ENCODE measurements around the gene XAF1. TPM values are rescaled to one million over a fixed set of nuclear protein-coding genes. Genes with fewer than 3 reads are reported as not detected.
A peak's percentile ranks its signal among the peaks of the same experiment; 100 is the strongest.

The XAF1 gene
- total and polyA plus RNA-seq, 12 donors = 12.7 to 73.4 (median 21.1) TPM

GRCh38 chr17:6710317-6710716 lies 45.5 kb upstream of the XAF1 start:
- WGBS, 4 donors = 79 to 92% (median 89%) methylated on average over 11 of the region's 11 CpGs
- intact Hi-C loops (cut with DNase I) = no loop called here
- Histone ChIP-seq H3K27me3 (peaks cover 29% of the 10 kb centered on the region), H3K4me1 (replicated peaks in 1 of 2) (peaks cover 0 to 9% of the 10 kb centered on the region in 2 donors), H3K9me3 (replicated peaks in 1 of 3) (no peaks in the 10 kb centered on the region), H3K36me3 (replicated peaks in 1 of 2) (no peaks in the 10 kb centered on the region), H3K27ac (no peak overlapping the region), H3K4me3 (no peak overlapping the region)
- DNase-seq = peak in 1 of 7 donors; percentile 38
- TF ChIP-seq POLR2A (IDR thresholded peaks at IDR 0.05) (no peak), CTCF (IDR thresholded peaks at IDR 0.05) (no peak)

DNA sequence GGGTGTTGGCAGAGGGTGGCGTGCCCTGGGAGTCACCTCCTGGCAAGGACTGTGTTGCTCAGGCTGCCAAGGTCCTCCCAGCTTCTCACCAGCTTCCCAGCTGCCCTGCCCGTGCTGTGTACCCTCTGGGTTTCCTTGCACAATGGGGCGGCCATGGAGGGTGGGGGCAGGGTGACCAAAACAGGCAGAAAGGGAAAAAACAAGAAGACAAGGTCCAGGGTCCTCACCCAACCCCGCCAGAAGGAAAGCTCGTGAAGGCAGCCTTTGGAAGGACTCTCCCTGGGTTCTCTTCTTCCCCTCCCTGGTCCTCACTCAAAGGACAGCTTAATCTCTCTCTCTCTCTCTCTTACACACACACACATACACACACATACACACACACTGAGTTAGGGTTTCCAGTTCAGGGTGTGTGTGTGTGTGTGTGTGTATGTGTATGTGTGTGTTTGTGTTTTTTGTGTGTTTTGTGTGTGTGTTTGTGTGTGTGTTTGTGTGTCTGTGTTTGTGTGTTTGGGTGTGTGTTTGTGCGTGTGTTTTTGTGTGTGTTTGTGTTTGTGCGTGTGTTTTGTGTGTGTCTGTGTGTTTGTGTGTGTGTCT lies 44.7 kb upstream of the XAF1 start:
- H3K27ac ChIP-seq = no peak overlapping the region
- DNase-seq = peak; percentile 47 to 83 (median 69)
- H3K9me3 ChIP-seq (replicated peaks in 1 of 3) = no peaks in the 10 kb centered on the region
- no peaks in the 10 kb centered on the region for H3K36me3 ChIP-seq (replicated peaks in 1 of 2)
- peaks cover 0 to 9% of the 10 kb centered on the region in 2 donors for H3K4me1 ChIP-seq (replicated peaks in 1 of 2)
- 50 to 59% (median 51%) methylated on average over 7 of the region's 7 CpGs for WGBS, 4 donors
- no peak overlapping the region for H3K4me3 ChIP-seq
- peaks cover 29% of the 10 kb centered on the region for H3K27me3 ChIP-seq
- TF ChIP-seq POLR2A (IDR thresholded peaks at IDR 0.05) = no peak
- TF ChIP-seq CTCF (IDR thresholded peaks at IDR 0.05) = no peak
- intact Hi-C loops (cut with DNase I) = no loop called here

GRCh38 chr17:6711681-6712057 lies 44.2 kb upstream of the XAF1 start:
- Histone ChIP-seq H3K27ac (no peak overlapping the region), H3K4me3 (no peak overlapping the region), H3K36me3 (replicated peaks in 1 of 2) (no peaks in the 10 kb centered on the region), H3K9me3 (replicated peaks in 1 of 3) (no peaks in the 10 kb centered on the region), H3K4me1 (replicated peaks in 1 of 2) (peaks cover 0 to 9% of the 10 kb centered on the region in 2 donors), H3K27me3 (peaks cover 29% of the 10 kb centered on the region)
- no peak for TF ChIP-seq CTCF (IDR thresholded peaks at IDR 0.05)
- intact Hi-C loops (cut with DNase I) = no loop called here
- 18 to 53% (median 30%) methylated on average over 2 of the region's 2 CpGs for WGBS, 4 donors
- peak in 1 of 7 donors; percentile 18 for DNase-seq

- no peak overlapping the region for H3K27ac ChIP-seq
- no peak for TF ChIP-seq POLR2A (IDR thresholded peaks at IDR 0.05)
- TF ChIP-seq CTCF (IDR thresholded peaks at IDR 0.05) = no peak
- 38 to 45% (median 42%) methylated on average over 6 to 11 of the region's 11 CpGs for WGBS, 4 donors
- H3K4me1 ChIP-seq (replicated peaks in 1 of 2) = peaks cover 0 to 9% of the 10 kb centered on the region in 2 donors
- no peaks in the 10 kb centered on the region for H3K9me3 ChIP-seq (replicated peaks in 1 of 3)
- peak in 4 of 7 donors; percentile 16 to 47 (median 34) for DNase-seq
- H3K27me3 ChIP-seq = peaks cover 29% of the 10 kb centered on the region
- H3K36me3 ChIP-seq (replicated peaks in 1 of 2) = no peaks in the 10 kb centered on the region
- H3K4me3 ChIP-seq = no peak overlapping the region
- intact Hi-C loops (cut with DNase I) = no loop called here
These were observed 43.6 kb upstream of the XAF1 start for GRCh38 chr17:6712058-6712853.
